Measurements from ENCODE around the gene CNN3. TPM values are rescaled to one million over a fixed set of nuclear protein-coding genes. Genes with fewer than 3 reads are reported as not detected.

Gene CNN3
- total RNA-seq, 2 experiments from 2014 or later, result 10.0 to 10.6 TPM

DNA sequence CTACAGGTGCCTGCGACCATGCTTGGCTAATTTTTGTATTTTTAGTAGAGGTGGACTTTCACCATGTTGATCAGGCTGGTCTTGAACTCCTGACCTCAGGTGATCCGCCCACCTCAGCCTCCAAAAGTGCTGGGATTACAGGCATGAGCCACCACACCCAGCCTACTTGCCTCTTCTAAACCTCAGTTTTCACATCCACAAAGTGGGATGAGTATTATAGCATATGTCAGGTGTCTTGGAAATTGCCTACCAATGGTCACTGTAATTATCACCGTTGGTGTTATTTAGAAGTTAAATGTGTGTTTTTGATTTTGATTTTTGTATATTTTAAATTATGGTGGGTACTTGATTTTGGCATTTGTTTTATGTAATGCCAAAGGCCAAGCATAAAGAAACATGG lies 70.0 kb downstream of the CNN3 start:
- H3K27ac Mint-ChIP-seq, result no peak overlapping the region
- intact Hi-C loops (cut with micrococcal nuclease), result no loop called here
- no peak for DNase-seq
- H3K4me3 Mint-ChIP-seq, result no peak overlapping the region
- H3K36me3 Mint-ChIP-seq (ENCODE audit: low read depth), result no peaks in the 10 kb centered on the region
- no peaks in the 10 kb centered on the region for H3K9me3 Mint-ChIP-seq
- peaks cover 5% of the 10 kb centered on the region for H3K27me3 Mint-ChIP-seq (ENCODE audit: low read depth)
- H3K4me1 Mint-ChIP-seq (ENCODE audit: low read depth), result no peaks in the 10 kb centered on the region
- CTCF ChIA-PET, result interaction anchor here (1.1 to 4.9 kb wide), 5 partner anchors 59 to 377 kb away, joined by 3 to 118 read pairs (median 4); partner anchors contain the start of gene RWDD3

DNA sequence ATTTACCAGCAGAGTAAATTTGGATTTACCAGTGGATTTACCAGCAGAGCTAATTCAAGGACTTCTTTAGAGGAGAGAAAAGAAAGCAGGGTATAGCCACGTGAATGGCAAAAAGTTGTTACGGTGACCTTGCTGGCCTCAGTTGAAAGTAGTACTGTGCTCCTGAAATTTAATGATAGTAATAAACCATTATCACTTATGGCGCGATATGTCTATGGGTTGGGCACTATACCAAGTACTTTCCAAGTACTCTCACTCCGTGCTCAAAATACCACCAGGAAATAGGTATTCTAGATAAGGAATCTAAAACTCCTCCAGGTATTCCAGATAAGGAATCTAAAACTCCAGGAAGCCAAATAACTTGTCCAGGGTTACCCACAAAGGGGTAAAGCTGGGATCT lies 70.9 kb downstream of the CNN3 start:
- intact Hi-C loops (cut with micrococcal nuclease), result no loop called here
- Mint-ChIP-seq H3K4me1 (ENCODE audit: low read depth) (no peaks in the 10 kb centered on the region), H3K4me3 (no peak overlapping the region), H3K9me3 (no peaks in the 10 kb centered on the region), H3K27me3 (ENCODE audit: low read depth) (peaks cover 5% of the 10 kb centered on the region), H3K27ac (no peak overlapping the region), H3K36me3 (ENCODE audit: low read depth) (no peaks in the 10 kb centered on the region)
- DNase-seq, result no peak
- CTCF ChIA-PET, result interaction anchor here (0.8 to 4.9 kb wide), 10 partner anchors 8 to 793 kb away, joined by 3 to 118 read pairs (median 6); partner anchors contain the start of gene RWDD3

DNA sequence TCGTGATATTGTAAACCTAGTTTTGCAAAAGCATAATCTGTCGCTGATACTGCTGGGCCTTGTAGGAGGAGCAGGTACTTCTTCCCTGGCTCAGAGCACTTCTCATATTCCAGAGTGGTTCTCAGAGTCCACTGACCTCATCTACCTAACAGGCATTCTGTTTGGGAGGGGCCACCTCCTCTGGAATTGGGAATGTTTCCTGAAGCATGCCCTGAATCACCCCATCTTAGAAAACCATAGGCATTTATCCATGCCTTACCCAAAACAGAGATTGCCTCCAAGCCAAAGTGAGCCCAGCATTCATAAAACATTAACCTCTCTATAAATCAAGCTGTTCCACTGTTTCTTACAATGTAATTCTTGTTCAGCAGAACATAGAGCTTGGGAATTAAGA lies 71.6 kb downstream of the CNN3 start:
- no peak for DNase-seq
- no peaks in the 10 kb centered on the region for H3K9me3 Mint-ChIP-seq
- CTCF ChIA-PET, result interaction anchor here (0.8 to 4.9 kb wide), 18 partner anchors 9 to 792 kb away, joined by 3 to 118 read pairs (median 7); partner anchors contain the start of gene RWDD3

DNA sequence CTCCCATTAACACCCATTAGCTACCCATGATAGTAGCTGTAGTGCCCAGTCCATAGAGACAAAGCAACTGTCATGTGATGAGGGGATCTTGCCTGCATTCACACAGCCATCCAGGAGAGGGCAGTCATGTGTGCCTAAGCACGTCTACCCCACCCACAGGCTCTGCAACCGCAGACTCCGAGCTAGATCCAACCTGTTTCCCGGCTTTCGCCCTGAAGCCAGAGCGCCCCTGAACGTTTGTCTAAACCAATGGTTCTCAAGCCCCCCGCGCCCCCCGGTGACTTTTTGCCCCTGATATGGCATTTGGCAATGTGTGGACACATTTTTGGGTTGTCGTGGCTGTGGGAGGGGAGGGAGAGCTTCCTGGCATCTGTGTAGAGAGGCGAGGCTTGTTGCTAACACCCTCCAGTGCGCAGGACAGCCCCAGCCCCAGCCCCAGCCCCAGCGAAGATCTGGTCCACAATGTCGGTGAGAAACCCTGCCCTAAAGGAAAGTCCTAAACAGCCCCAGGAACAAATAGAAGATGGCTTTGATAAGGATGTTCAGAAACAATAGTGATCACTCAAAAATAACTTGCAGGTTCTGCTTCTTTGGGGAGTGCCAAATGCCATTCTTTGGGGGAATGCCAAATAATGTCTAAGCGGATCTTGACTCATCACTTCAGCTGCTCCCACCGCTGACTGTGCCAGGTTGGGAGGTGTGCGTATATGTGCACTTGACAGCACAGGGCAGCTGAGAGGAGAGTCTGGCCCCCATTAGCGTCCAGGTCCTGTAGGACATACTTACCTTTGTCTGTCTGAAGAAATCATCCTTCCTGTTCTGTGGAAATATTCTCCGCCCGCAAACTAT lies 72.2 kb downstream of the CNN3 start:
- CTCF ChIA-PET, result interaction anchor here (0.5 to 4.9 kb wide), 55 partner anchors 10 to 1959 kb away, joined by 3 to 118 read pairs (median 4); partner anchors contain the start of gene RWDD3
- Mint-ChIP-seq H3K4me3 (no peak overlapping the region), H3K9me3 (no peaks in the 10 kb centered on the region), H3K27ac (no peak overlapping the region), H3K36me3 (ENCODE audit: low read depth) (no peaks in the 10 kb centered on the region), H3K27me3 (ENCODE audit: low read depth) (peaks cover 3% of the 10 kb centered on the region), H3K4me1 (ENCODE audit: low read depth) (no peaks in the 10 kb centered on the region)
- intact Hi-C loops (cut with micrococcal nuclease), result loop anchor here (1.0 to 2.0 kb wide), 6 partner anchors 72 to 380 kb away; partner anchors contain the start of genes ALG14, CNN3, RWDD3 and TLCD4
- DNase-seq, result peak; percentile 91

More for the DNA sequence above, 71.6 kb downstream of the CNN3 start:
- intact Hi-C loops (cut with micrococcal nuclease), result loop anchor here (1.0 to 2.0 kb wide), 5 partner anchors 71 to 379 kb away; partner anchors contain the start of genes ALG14, CNN3, RWDD3 and TLCD4
- H3K27ac Mint-ChIP-seq, result no peak overlapping the region
- peaks cover 5% of the 10 kb centered on the region for H3K27me3 Mint-ChIP-seq (ENCODE audit: low read depth)
- H3K4me1 Mint-ChIP-seq (ENCODE audit: low read depth), result no peaks in the 10 kb centered on the region
- H3K4me3 Mint-ChIP-seq, result no peak overlapping the region
- no peaks in the 10 kb centered on the region for H3K36me3 Mint-ChIP-seq (ENCODE audit: low read depth)

DNA sequence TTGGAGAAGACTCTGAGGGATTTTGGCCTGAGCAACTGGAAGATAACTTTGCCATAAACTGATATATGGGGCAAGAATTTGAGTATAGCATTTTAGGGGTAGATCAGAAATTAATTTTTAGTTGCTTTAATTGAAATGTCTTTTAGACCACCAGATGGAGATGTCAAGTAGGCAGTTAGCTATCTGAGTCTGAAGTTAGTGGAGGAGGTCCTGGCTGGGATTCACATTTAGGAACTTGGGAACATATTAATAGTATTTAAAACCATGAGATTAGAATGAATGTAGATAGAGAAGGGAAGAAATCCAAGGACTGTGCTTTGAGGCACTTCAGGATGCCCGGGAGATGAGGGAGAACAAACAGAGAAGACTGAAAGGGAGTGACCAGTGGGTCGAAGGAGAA lies 74.1 kb downstream of the CNN3 start:
- CTCF ChIA-PET, result interaction anchor here (1.4 to 1.7 kb wide), 2 partner anchors 20 to 191 kb away, joined by 3 to 8 read pairs; no protein-coding TSS in a partner anchor
- DNase-seq, result no peak
- intact Hi-C loops (cut with micrococcal nuclease), result no loop called here

DNA sequence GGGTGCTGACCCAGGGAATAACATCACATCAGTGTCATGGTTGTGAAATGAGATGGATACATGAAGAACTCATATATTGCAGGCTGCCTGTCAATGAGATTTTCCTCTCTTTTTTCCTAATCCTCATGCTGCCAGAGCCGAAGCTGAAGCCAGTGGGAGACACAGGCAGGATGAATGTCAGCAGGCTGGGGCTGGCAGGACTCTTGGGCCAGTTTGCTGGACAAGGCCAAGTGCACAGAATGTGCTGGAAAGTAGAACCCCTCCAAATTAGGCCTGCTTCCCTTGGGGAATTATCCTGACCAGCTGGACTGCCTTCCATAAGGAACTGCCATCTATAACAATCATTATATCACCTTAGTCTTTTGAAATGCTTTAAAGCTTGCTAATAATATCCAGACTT lies 75.3 kb downstream of the CNN3 start:
- Mint-ChIP-seq H3K4me1 (ENCODE audit: low read depth) (no peaks in the 10 kb centered on the region), H3K9me3 (no peaks in the 10 kb centered on the region), H3K36me3 (ENCODE audit: low read depth) (no peaks in the 10 kb centered on the region), H3K4me3 (no peak overlapping the region), H3K27ac (no peak overlapping the region), H3K27me3 (ENCODE audit: low read depth) (no peaks in the 10 kb centered on the region)
- CTCF ChIA-PET, result interaction anchor here (0.6 to 1.4 kb wide), 3 partner anchors 46 to 327 kb away, joined by 3 to 8 read pairs (median 3); no protein-coding TSS in a partner anchor
- intact Hi-C loops (cut with micrococcal nuclease), result no loop called here
- no peak for DNase-seq

More for the DNA sequence above, 74.1 kb downstream of the CNN3 start:
- Mint-ChIP-seq H3K36me3 (ENCODE audit: low read depth) (no peaks in the 10 kb centered on the region), H3K27me3 (ENCODE audit: low read depth) (no peaks in the 10 kb centered on the region), H3K27ac (no peak overlapping the region), H3K9me3 (no peaks in the 10 kb centered on the region), H3K4me1 (ENCODE audit: low read depth) (no peaks in the 10 kb centered on the region), H3K4me3 (no peak overlapping the region)

Other genes starting within 250 kb of the CNN3 start
- gene SLC44A3, start 106.8 kb downstream of the CNN3 start, total RNA-seq, result not detected
- gene ALG14, start 145.8 kb upstream of the CNN3 start, total RNA-seq, result 1 to 10 TPM; 4.1 to 6.2 TPM
- under 1 TPM; 0.07 to 0.12 TPM for gene TLCD4, start 190.2 kb upstream of the CNN3 start, total RNA-seq

All from activated naive CD4-positive, alpha-beta T cell treated with anti-CD3 and anti-CD28 coated beads for 36 hours (primary cell).